Activated B cell treated with CpG ODN at 0.5 μM for 24 hours (primary cell): Measurements from ENCODE around the gene TASP1. TPM values are rescaled to one million over a fixed set of nuclear protein-coding genes. Genes with fewer than 3 reads are reported as not detected.

Source experiments
- ATAC-seq: fragments of 200-7000 bp; cut with Tn5 transposase; one replicate; pipeline ENCODE4 v1.10.0; 2021; ENCODE audit warnings: low read depth, mild to moderate bottlenecking, moderate library complexity
- CTCF ChIA-PET: fragments of 350-600 bp; sonication (Branson Sonifier 250); formaldehyde crosslinking; loops from one replicate; lab custom pipeline; 2021; ENCODE audit warnings: antibody characterized with exemption; lab: Charles Lee
- POLR2A ChIA-PET: fragments of 350-600 bp; sonication (Branson Sonifier 250); formaldehyde crosslinking; loops from one replicate; lab custom pipeline; 2021; ENCODE audit warnings: antibody characterized with exemption; lab: Charles Lee
- DNase-seq: peaks from one replicate; pipeline ENCODE4 v3.0.0; 2022
- H3K27ac Mint-ChIP-seq: one replicate; pipeline ENCODE4 v1.8.0; 2020; ENCODE audit warnings: mixed read lengths
- H3K27me3 Mint-ChIP-seq: one replicate; pipeline ENCODE4 v1.8.0; 2021; ENCODE audit warnings: mixed read lengths
- H3K36me3 Mint-ChIP-seq: one replicate; pipeline ENCODE4 v1.8.0; 2021; ENCODE audit warnings: low read depth, mixed read lengths
- H3K4me1 Mint-ChIP-seq: one replicate; pipeline ENCODE4 v1.8.0; 2021; ENCODE audit warnings: mixed read lengths
- H3K4me3 Mint-ChIP-seq: one replicate; pipeline ENCODE4 v1.8.0; 2020; ENCODE audit warnings: mild to moderate bottlenecking, mixed read lengths
- H3K9me3 Mint-ChIP-seq: one replicate; pipeline ENCODE4 v1.8.0; 2020; ENCODE audit warnings: mixed read lengths
- CTCF ChIP-seq: fragments of 200-600 bp; IDR thresholded peaks from one replicate; pipeline ENCODE4 v1.8.0; 2022; ENCODE audit warnings: antibody characterized with exemption, mild to moderate bottlenecking
- intact Hi-C: fragments of 100-400 bp; cut with micrococcal nuclease; formaldehyde crosslinking; loops from one replicate; pipeline ENCODE4 v1.15.1; 2024
- total RNA-seq: library from RNA; stranded (reverse); gene quantifications from 2 replicates; pipeline ENCODE4 v1.2.3, GENCODE V29; 2022

The TASP1 gene
- total RNA-seq, 1 donor from 2014 or later = 20.6 TPM

- Mint-ChIP-seq H3K4me3 (no peak overlapping the region), H3K27ac (no peak overlapping the region), H3K36me3 (peaks cover 42% of the 10 kb centered on the region), H3K4me1 (no peaks in the 10 kb centered on the region), H3K27me3 (no peaks in the 10 kb centered on the region), H3K9me3 (no peaks in the 10 kb centered on the region)
- CTCF ChIA-PET = no interaction called here
- ATAC-seq (no peak), DNase-seq (no peak)
- intact Hi-C loops = no loop called here
- POLR2A ChIA-PET = no interaction called here
- TF ChIP-seq CTCF = no peak
Measured at GRCh38 chr20:13552061-13552460, 86.7 kb downstream of the TASP1 start.

GRCh38 chr20:13549451-13549850, 89.3 kb downstream of the TASP1 start:
- Mint-ChIP-seq H3K27ac (no peak overlapping the region), H3K9me3 (no peaks in the 10 kb centered on the region), H3K4me3 (no peak overlapping the region), H3K4me1 (no peaks in the 10 kb centered on the region), H3K36me3 (peaks cover 28% of the 10 kb centered on the region), H3K27me3 (no peaks in the 10 kb centered on the region)
- ATAC-seq (no peak), DNase-seq (no peak)
- intact Hi-C loops = loop anchor here (5.0 kb wide), 1 partner anchor 223 kb away; no protein-coding TSS in a partner anchor
- TF ChIP-seq CTCF = no peak
- POLR2A ChIA-PET = no interaction called here
- CTCF ChIA-PET = interaction anchor here (1.2 kb wide), 1 partner anchor 222 kb away, joined by 4 read pairs; no protein-coding TSS in a partner anchor

DNA sequence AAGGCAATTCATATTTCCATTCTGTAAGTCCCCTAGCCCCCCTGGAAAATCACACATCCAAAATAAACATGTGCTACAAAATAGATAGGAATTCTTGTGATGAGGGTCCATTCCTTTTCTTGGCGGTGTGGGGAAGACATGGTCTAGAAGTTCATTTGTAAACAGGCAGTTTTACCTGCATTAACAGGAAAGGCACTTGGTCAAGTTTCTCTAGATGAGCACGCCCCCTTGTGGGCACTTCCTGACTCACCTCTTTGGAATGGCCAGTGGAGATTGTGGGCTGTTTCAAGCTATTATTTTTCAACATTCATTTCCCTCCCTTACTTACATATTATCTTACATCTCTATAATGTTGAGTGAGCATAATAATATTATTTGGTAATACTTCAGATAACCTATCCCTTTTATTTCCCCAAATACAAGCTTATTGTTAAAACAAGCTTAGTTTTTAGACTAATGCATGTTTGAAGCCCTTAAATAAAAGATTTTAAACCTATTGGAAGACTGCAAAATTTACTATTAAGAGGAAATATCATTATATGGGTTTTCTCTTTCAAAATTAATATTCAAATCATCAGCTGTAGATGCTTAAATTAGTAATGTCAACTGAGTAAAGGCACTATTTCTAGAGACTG, 92.1 kb downstream of the TASP1 start:
- intact Hi-C loops = loop anchor here (1.0 to 5.0 kb wide), 4 partner anchors 88 to 576 kb away; no protein-coding TSS in a partner anchor
- ChIA-PET CTCF (interaction anchor here (0.7 to 4.0 kb wide), 20 partner anchors 8 to 428 kb away, joined by 3 to 16 read pairs (median 4); no protein-coding TSS in a partner anchor), POLR2A (no interaction called here)
- ATAC-seq (no peak), DNase-seq (peak; percentile 17)
- Mint-ChIP-seq H3K36me3 (peaks cover 17% of the 10 kb centered on the region), H3K27ac (no peak overlapping the region), H3K4me1 (no peaks in the 10 kb centered on the region), H3K27me3 (no peaks in the 10 kb centered on the region), H3K9me3 (no peaks in the 10 kb centered on the region), H3K4me3 (no peak overlapping the region)
- no peak for TF ChIP-seq CTCF

- no peak overlapping the region for H3K4me3 Mint-ChIP-seq
- H3K27ac Mint-ChIP-seq = no peak overlapping the region
- no peak for ATAC-seq
- no peaks in the 10 kb centered on the region for H3K9me3 Mint-ChIP-seq
- H3K4me1 Mint-ChIP-seq = no peaks in the 10 kb centered on the region
- TF ChIP-seq CTCF = no peak
- peaks cover 12% of the 10 kb centered on the region for H3K36me3 Mint-ChIP-seq
- intact Hi-C loops = loop anchor here (1.0 to 5.0 kb wide), 4 partner anchors 87 to 575 kb away; no protein-coding TSS in a partner anchor
- no peaks in the 10 kb centered on the region for H3K27me3 Mint-ChIP-seq
- ChIA-PET CTCF (interaction anchor here (0.7 to 4.0 kb wide), 10 partner anchors 8 to 427 kb away, joined by 3 to 16 read pairs (median 6); no protein-coding TSS in a partner anchor), POLR2A (interaction anchor here (1.0 kb wide), 1 partner anchor 239 kb away, joined by 4 read pairs; the partner anchor contains the start of genes ESF1 and NDUFAF5)
- no peak for DNase-seq
Measured at GRCh38 chr20:13545790-13546189, 92.9 kb downstream of the TASP1 start.

DNA sequence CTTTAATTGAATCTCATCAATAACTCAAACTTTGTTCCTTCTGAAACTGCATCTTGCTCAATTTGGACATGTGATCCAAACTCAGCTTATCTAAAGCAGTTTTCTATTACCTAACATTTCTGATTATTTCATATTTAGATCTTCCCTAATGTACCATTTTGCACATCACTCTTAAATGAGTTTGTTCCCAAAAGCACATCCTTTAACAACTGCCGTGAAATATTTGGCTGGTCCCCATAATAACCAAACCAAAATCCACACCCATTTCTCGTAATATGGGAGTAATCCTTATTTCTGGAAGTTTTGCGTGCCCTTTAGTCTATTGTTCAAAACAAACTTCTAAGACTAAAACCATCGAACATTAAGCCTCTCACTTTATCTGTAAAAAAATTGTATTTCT, 94.9 kb downstream of the TASP1 start:
- H3K27me3 Mint-ChIP-seq = no peaks in the 10 kb centered on the region

More for the DNA sequence above, 94.9 kb downstream of the TASP1 start:
- no peak overlapping the region for H3K4me3 Mint-ChIP-seq
- H3K27ac Mint-ChIP-seq = no peak overlapping the region
- no peaks in the 10 kb centered on the region for H3K4me1 Mint-ChIP-seq
- no peak for TF ChIP-seq CTCF
- POLR2A ChIA-PET = interaction anchor here (0.7 kb wide), 1 partner anchor 1263 kb away, joined by 7 read pairs; no protein-coding TSS in a partner anchor
- DNase-seq = no peak
- CTCF ChIA-PET = no interaction called here
- intact Hi-C loops = no loop called here
- H3K36me3 Mint-ChIP-seq = peaks cover 6% of the 10 kb centered on the region
- no peak for ATAC-seq
- no peaks in the 10 kb centered on the region for H3K9me3 Mint-ChIP-seq
